Gastroesophageal sphincter (tissue), 3 donors: ENCODE measurements around the gene GMDS.

Experiments
- CTCF ChIP-seq, 4 experiments: fragments of 200-600 bp in 2 of 4; fragments of 450-650 bp in 2 of 4; sonication (generic) in 1 of 4; IDR thresholded peaks; one replicate each; pipeline ENCODE4 v1.5.1; 2017 to 2019; ENCODE audit warnings: antibody characterized with exemption in 4 of 4, mild to moderate bottlenecking in 2 of 4, moderate library complexity in 2 of 4
- EP300 ChIP-seq: sonication (generic); formaldehyde crosslinking; IDR thresholded peaks from one replicate; pipeline ENCODE4 v1.6.1; 2017; ENCODE audit warnings: antibody characterized with exemption, mild to moderate bottlenecking
- POLR2A ChIP-seq, 2 donors: fragments of 450-650 bp; IDR thresholded peaks; one replicate each; pipeline ENCODE4 v1.6.1; 2017; ENCODE audit warnings: antibody characterized with exemption in 2 of 2, mild to moderate bottlenecking in 2 of 2, moderate library complexity in 1 of 2
- POLR2AphosphoS5 ChIP-seq: sonication (generic); formaldehyde crosslinking; IDR thresholded peaks from one replicate; pipeline ENCODE4 v1.6.1; 2017; ENCODE audit warnings: antibody characterized with exemption

GRCh38 chr6:1747003-1747402 lies 498.4 kb downstream of the GMDS start:
- TF ChIP-seq CTCF (IDR thresholded peaks at IDR 0.05) = no peak
- no peak for TF ChIP-seq POLR2A (IDR thresholded peaks at IDR 0.05)
- no peak for TF ChIP-seq POLR2AphosphoS5
- TF ChIP-seq EP300 = no peak
